ENCODE data around the gene NNAT. TPM values are rescaled to one million over a fixed set of nuclear protein-coding genes. Genes with fewer than 3 reads are reported as not detected.
"Not testable (repeated sequence)": the region's sequence is repeated elsewhere in the genome, so short reads cannot be mapped to it uniquely, and the experiment has no call there.

The NNAT gene
- total RNA-seq, 4 donors from 2014 or later, result not detected

DNA sequence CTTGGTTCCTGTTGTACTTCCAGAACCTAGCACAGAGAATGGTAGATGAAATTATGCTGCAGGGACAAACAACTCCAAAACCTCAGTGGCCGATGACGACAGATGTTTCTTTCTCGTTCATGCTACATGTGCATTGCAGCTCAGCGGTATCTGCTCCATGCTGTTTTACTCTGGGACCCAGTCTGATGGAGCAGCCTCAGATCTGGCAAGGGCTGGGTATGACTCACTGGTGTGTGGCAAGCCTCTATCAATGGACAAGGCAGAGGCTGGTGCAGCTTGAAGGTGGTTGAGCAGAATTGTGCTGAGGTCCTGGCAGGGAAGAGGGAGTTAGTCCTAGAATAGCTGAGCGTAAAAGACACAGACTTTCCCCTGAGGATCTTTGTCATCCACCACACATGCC, 17.0 kb downstream of the NNAT start:
- no peak overlapping the region for H3K27ac ChIP-seq
- H3K27me3 ChIP-seq, result no peaks in the 10 kb centered on the region
- no peak overlapping the region for H3K4me3 ChIP-seq
- H3K36me3 ChIP-seq, result no peaks in the 10 kb centered on the region
- peaks cover 0 to 23% (median 0%) of the 10 kb centered on the region in 4 donors for H3K4me1 ChIP-seq
- DNase-seq, result peak in 1 of 3 donors; percentile 44
- no peak for TF ChIP-seq POLR2A (IDR thresholded peaks at IDR 0.05)
- TF ChIP-seq, protein P1, sequence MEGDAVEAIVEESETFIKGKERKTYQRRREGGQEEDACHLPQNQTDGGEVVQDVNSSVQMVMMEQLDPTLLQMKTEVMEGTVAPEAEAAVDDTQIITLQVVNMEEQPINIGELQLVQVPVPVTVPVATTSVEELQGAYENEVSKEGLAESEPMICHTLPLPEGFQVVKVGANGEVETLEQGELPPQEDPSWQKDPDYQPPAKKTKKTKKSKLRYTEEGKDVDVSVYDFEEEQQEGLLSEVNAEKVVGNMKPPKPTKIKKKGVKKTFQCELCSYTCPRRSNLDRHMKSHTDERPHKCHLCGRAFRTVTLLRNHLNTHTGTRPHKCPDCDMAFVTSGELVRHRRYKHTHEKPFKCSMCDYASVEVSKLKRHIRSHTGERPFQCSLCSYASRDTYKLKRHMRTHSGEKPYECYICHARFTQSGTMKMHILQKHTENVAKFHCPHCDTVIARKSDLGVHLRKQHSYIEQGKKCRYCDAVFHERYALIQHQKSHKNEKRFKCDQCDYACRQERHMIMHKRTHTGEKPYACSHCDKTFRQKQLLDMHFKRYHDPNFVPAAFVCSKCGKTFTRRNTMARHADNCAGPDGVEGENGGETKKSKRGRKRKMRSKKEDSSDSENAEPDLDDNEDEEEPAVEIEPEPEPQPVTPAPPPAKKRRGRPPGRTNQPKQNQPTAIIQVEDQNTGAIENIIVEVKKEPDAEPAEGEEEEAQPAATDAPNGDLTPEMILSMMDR (IDR thresholded peaks at IDR 0.05), result no peak
- H3K9me3 ChIP-seq, result no peaks in the 10 kb centered on the region

DNA sequence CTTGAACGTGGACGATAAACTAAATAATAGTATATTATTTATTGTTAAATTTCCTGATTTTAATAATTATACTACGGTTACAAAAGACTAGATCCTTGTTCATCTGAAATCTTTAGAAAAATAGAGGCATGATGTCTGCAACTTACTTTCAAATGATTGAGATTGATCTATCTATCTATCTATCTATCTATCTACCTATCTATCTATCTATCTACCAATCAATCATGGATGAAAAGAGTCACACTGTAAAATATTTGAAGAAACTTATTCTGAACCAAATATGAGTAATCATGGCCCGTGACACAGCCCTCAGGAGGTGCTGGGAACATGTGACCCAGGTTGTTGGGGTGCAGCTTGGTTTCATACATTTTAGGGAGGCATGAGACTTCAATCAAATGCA, 18.4 kb downstream of the NNAT start:
- Histone ChIP-seq H3K4me1 (peaks cover 0 to 23% (median 0%) of the 10 kb centered on the region in 4 donors), H3K27ac (no peak overlapping the region), H3K9me3 (no peaks in the 10 kb centered on the region), H3K36me3 (no peaks in the 10 kb centered on the region), H3K27me3 (no peaks in the 10 kb centered on the region), H3K4me3 (no peak overlapping the region)
- peak in 1 of 3 donors; percentile 10 for DNase-seq
- no peak for TF ChIP-seq POLR2A (IDR thresholded peaks at IDR 0.05)
- TF ChIP-seq, protein P1 (IDR thresholded peaks at IDR 0.05), result no peak

DNA sequence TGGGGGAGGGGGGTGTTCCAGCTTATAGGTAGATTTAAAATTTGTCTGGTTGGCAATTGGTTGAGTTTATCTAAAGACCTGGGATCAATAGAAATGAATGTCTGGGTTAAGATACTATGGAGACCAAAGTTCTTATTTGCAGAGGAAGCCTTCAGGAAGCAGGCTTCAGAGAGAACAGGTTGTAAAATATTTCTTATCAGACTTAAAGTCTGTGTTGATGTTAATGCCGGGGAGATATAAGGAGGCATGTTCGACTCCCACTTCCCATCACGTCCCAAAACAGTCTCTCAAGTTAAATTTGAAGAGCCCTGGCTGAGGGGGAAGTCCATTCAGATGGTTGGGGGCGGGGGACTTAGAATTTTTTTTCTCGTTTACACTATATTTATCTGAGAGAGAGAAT, 19.0 kb downstream of the NNAT start:
- Histone ChIP-seq H3K27me3 (no peaks in the 10 kb centered on the region), H3K27ac (no peak overlapping the region), H3K4me3 (no peak overlapping the region), H3K4me1 (peaks cover 0 to 18% (median 0%) of the 10 kb centered on the region in 4 donors), H3K36me3 (no peaks in the 10 kb centered on the region), H3K9me3 (no peaks in the 10 kb centered on the region)
- DNase-seq, result peak in 1 of 3 donors; percentile 18
- TF ChIP-seq, protein P1 (IDR thresholded peaks at IDR 0.05), result no peak
- no peak for TF ChIP-seq POLR2A (IDR thresholded peaks at IDR 0.05)

DNA sequence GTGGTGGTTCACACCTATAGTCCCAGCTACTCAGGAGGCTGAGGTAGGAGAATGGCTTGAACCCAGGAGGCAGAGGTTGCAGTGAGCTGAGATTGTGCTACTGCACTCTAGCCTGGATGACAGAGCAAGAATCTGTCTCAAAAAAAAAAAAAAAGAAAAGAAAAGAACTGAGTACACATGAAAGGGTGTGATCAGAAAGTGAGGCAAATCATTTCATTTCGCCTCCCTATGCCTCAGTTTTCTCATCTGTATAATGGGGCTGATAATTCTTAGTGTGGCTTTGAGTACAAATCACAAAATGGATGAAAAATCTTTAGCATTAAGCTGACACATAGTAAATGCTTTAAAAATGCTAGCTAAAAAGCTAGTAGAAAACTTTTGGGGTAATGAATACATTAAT, 19.8 kb downstream of the NNAT start:
- H3K27ac ChIP-seq, H3K4me3 ChIP-seq, DNase-seq, H3K9me3 ChIP-seq, H3K36me3 ChIP-seq, H3K27me3 ChIP-seq: not testable (repeated sequence)
- peaks cover 0 to 10% (median 0%) of the 10 kb centered on the region in 4 donors for H3K4me1 ChIP-seq

DNA sequence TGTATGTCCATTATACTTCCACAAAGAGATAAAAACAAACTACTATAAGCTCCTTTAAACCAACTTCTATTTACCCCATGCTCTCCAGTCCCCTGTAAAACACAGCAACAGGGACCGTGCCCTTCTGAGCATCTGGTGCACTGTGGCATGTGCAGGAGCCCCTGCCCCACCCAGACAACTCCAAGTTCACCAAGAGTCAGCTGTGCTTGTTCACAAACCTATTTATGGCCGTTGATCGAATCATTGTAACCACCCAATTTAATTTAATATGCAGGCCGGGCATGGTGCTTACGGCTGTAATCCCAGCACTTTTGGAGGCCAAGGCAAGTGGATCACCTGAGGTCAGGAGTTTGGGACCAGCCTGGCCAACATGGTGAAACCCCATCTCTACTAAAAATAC, 20.3 kb downstream of the NNAT start:
- Histone ChIP-seq H3K9me3 (no peaks in the 10 kb centered on the region), H3K36me3 (no peaks in the 10 kb centered on the region), H3K4me1 (peaks cover 0 to 9% (median 0%) of the 10 kb centered on the region in 4 donors), H3K4me3 (no peak overlapping the region), H3K27ac (no peak overlapping the region), H3K27me3 (no peaks in the 10 kb centered on the region)
- TF ChIP-seq, protein P1 (IDR thresholded peaks at IDR 0.05), result no peak
- TF ChIP-seq POLR2A (IDR thresholded peaks at IDR 0.05), result no peak
- DNase-seq, result peak in 1 of 3 donors; percentile 28

DNA sequence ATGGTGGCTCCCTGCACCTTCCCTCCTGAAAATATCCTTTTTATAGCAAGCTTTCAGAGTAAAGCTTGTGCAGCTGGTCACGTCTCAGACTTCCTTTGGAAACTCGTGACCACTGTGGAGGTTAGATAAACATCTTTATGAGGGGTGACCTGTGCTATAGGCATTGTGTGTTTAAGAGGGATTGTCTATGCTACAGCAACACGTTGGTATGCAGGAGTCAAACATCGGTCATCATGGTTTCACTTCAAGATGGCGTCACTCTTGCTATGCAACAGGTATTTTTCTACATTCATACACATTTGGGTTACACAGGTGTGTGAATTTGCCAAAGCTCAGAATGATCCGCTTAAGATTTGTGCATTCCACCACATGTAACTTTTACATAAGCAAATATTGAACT, 21.2 kb downstream of the NNAT start:
- TF ChIP-seq, protein P1 (IDR thresholded peaks at IDR 0.05), result no peak
- TF ChIP-seq POLR2A (IDR thresholded peaks at IDR 0.05), result no peak
- H3K27me3 ChIP-seq, result no peaks in the 10 kb centered on the region
- no peak overlapping the region for H3K4me3 ChIP-seq
- peaks cover 0 to 5% (median 0%) of the 10 kb centered on the region in 4 donors for H3K4me1 ChIP-seq
- no peaks in the 10 kb centered on the region for H3K36me3 ChIP-seq
- no peaks in the 10 kb centered on the region for H3K9me3 ChIP-seq
- DNase-seq, result peak in 1 of 3 donors; percentile 1
- no peak overlapping the region for H3K27ac ChIP-seq

All from Peyer's patch (tissue), 4 donors.